ENCODE results near the gene WNT7A.

Gene WNT7A

GRCh38 chr3:13850161-13850945 lies 29.5 kb downstream of the WNT7A start:
- TF ChIP-seq POLR2A (IDR thresholded peaks at IDR 0.05; ENCODE audit: low read depth, low read length) = no peak
- TF ChIP-seq TAF1 (IDR thresholded peaks at IDR 0.05; ENCODE audit: borderline replicate concordance, low read depth, low read length) = no peak
- TF ChIP-seq POLR2AphosphoS5 (IDR thresholded peaks at IDR 0.05; ENCODE audit: low read depth, low read length) = no peak

GRCh38 chr3:13849018-13849417 lies 30.9 kb downstream of the WNT7A start:
- FAIRE-seq (no peak), DNase-seq (ENCODE audit: insufficient read length) (no peak)
- no peak for TF ChIP-seq TAF1 (IDR thresholded peaks at IDR 0.05; ENCODE audit: borderline replicate concordance, low read depth, low read length)

More at GRCh38 chr3:13850161-13850945, 29.5 kb downstream of the WNT7A start:
- DNase-seq (ENCODE audit: insufficient read length) (no peak), FAIRE-seq (no peak)

GRCh38 chr3:13846716-13847570 lies 32.9 kb downstream of the WNT7A start:
- TF ChIP-seq POLR2AphosphoS5 (IDR thresholded peaks at IDR 0.05; ENCODE audit: low read depth, low read length) (no peak), TAF1 (IDR thresholded peaks at IDR 0.05; ENCODE audit: borderline replicate concordance, low read depth, low read length) (no peak), POLR2A (IDR thresholded peaks at IDR 0.05; ENCODE audit: low read depth, low read length) (no peak)
- DNase-seq (ENCODE audit: insufficient read length) (no peak), FAIRE-seq (no peak)

- TF ChIP-seq POLR2AphosphoS5 (IDR thresholded peaks at IDR 0.05; ENCODE audit: low read depth, low read length) (no peak), TAF1 (IDR thresholded peaks at IDR 0.05; ENCODE audit: borderline replicate concordance, low read depth, low read length) (no peak), POLR2A (IDR thresholded peaks at IDR 0.05; ENCODE audit: low read depth, low read length) (no peak)
- DNase-seq (ENCODE audit: insufficient read length) (no peak), FAIRE-seq (no peak)
These were observed 33.6 kb downstream of the WNT7A start for GRCh38 chr3:13846238-13846637.

GRCh38 chr3:13845806-13846205 lies 34.1 kb downstream of the WNT7A start:
- DNase-seq (ENCODE audit: insufficient read length) (no peak), FAIRE-seq (no peak)
- TF ChIP-seq TAF1 (IDR thresholded peaks at IDR 0.05; ENCODE audit: borderline replicate concordance, low read depth, low read length) (no peak), POLR2A (IDR thresholded peaks at IDR 0.05; ENCODE audit: low read depth, low read length) (no peak), POLR2AphosphoS5 (IDR thresholded peaks at IDR 0.05; ENCODE audit: low read depth, low read length) (no peak)

- DNase-seq (ENCODE audit: insufficient read length) (no peak), FAIRE-seq (no peak)
- TF ChIP-seq POLR2AphosphoS5 (IDR thresholded peaks at IDR 0.05; ENCODE audit: low read depth, low read length) (no peak), POLR2A (IDR thresholded peaks at IDR 0.05; ENCODE audit: low read depth, low read length) (no peak), TAF1 (IDR thresholded peaks at IDR 0.05; ENCODE audit: borderline replicate concordance, low read depth, low read length) (no peak)
These were observed 35.0 kb downstream of the WNT7A start for GRCh38 chr3:13844911-13845310.

GRCh38 chr3:13844286-13844685 lies 35.6 kb downstream of the WNT7A start:
- FAIRE-seq (no peak), DNase-seq (ENCODE audit: insufficient read length) (no peak)
- no peak for TF ChIP-seq TAF1 (IDR thresholded peaks at IDR 0.05; ENCODE audit: borderline replicate concordance, low read depth, low read length)
- no peak for TF ChIP-seq POLR2AphosphoS5 (IDR thresholded peaks at IDR 0.05; ENCODE audit: low read depth, low read length)
- no peak for TF ChIP-seq POLR2A (IDR thresholded peaks at IDR 0.05; ENCODE audit: low read depth, low read length)

- FAIRE-seq (no peak), DNase-seq (ENCODE audit: insufficient read length) (no peak)
These were observed 36.5 kb downstream of the WNT7A start for GRCh38 chr3:13843351-13843750.

GRCh38 chr3:13842226-13842625 lies 37.6 kb downstream of the WNT7A start:
- TF ChIP-seq TAF1 (IDR thresholded peaks at IDR 0.05; ENCODE audit: borderline replicate concordance, low read depth, low read length) (no peak), POLR2AphosphoS5 (IDR thresholded peaks at IDR 0.05; ENCODE audit: low read depth, low read length) (no peak), POLR2A (IDR thresholded peaks at IDR 0.05; ENCODE audit: low read depth, low read length) (no peak)
- no peak for FAIRE-seq
- no peak for DNase-seq (ENCODE audit: insufficient read length)

More at GRCh38 chr3:13843351-13843750, 36.5 kb downstream of the WNT7A start:
- TF ChIP-seq POLR2A (IDR thresholded peaks at IDR 0.05; ENCODE audit: low read depth, low read length) (no peak), POLR2AphosphoS5 (IDR thresholded peaks at IDR 0.05; ENCODE audit: low read depth, low read length) (no peak), TAF1 (IDR thresholded peaks at IDR 0.05; ENCODE audit: borderline replicate concordance, low read depth, low read length) (no peak)

- TF ChIP-seq TAF1 (IDR thresholded peaks at IDR 0.05; ENCODE audit: borderline replicate concordance, low read depth, low read length) (no peak), POLR2AphosphoS5 (IDR thresholded peaks at IDR 0.05; ENCODE audit: low read depth, low read length) (no peak), POLR2A (IDR thresholded peaks at IDR 0.05; ENCODE audit: low read depth, low read length) (no peak)
- no peak for DNase-seq (ENCODE audit: insufficient read length)
These were observed 38.0 kb downstream of the WNT7A start for GRCh38 chr3:13841826-13842225.

GRCh38 chr3:13841141-13841540 lies 38.7 kb downstream of the WNT7A start:
- DNase-seq (ENCODE audit: insufficient read length) = no peak
- no peak for FAIRE-seq
- TF ChIP-seq TAF1 (IDR thresholded peaks at IDR 0.05; ENCODE audit: borderline replicate concordance, low read depth, low read length) = no peak
- no peak for TF ChIP-seq POLR2AphosphoS5 (IDR thresholded peaks at IDR 0.05; ENCODE audit: low read depth, low read length)
- no peak for TF ChIP-seq POLR2A (IDR thresholded peaks at IDR 0.05; ENCODE audit: low read depth, low read length)

More at GRCh38 chr3:13841826-13842225, 38.0 kb downstream of the WNT7A start:
- no peak for FAIRE-seq

Measured in GM12892 (cell line).